A172 (cell line): Measurements from ENCODE around the gene PLEKHA6. TPM values are rescaled to one million over a fixed set of nuclear protein-coding genes. Genes with fewer than 3 reads are reported as not detected.
"Not testable (repeated sequence)": the region's sequence is repeated elsewhere in the genome, so short reads cannot be mapped to it uniquely, and the experiment has no call there.

Experiments used
- DNase-seq: peaks from one replicate; pipeline ENCODE4 v3.0.0-alpha.2; 2015; ENCODE audit warnings: low spot score
- total RNA-seq: library from RNA; depleted of rRNA; stranded (reverse); fragments of >200 nt; shearing (Covaris generic); gene quantifications from 2 replicates; pipeline ENCODE4 v1.2.3, GENCODE V29; 2014

PLEKHA6 gene
- total RNA-seq, 1 experiment from 2014 or later = 0.02 TPM

- DNase-seq = no peak
Measured at GRCh38 chr1:204261266-204261665, 98.5 kb downstream of the PLEKHA6 start.

DNA sequence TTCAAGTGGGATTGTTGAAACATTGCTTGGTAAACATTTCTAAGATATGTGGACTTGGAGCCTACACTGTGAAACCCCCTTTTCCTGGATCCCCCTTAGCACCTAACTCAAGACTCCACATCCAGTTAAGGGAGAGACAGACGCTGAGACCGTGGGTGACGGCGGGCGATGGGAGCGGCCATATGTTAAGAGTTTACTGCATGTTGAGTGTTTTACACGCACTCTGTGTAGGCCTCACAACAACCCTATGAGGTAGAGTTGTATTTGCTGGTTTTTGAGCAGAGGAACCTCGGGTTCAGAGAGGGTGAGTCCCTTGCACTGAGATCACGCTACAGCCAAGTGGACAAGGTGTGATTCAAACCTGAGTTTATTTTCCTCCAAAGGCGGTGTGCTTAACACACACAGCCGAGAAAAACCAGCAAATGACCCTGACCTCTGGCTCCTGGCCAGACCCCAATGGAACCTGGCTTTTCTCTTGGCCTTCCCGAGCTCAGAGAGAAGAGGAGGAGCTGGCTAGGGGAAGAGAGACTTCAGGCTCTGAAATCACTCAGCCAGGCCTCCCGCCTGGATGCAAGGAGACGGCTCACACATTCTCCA lies 99.0 kb downstream of the PLEKHA6 start:
- no peak for DNase-seq

DNA sequence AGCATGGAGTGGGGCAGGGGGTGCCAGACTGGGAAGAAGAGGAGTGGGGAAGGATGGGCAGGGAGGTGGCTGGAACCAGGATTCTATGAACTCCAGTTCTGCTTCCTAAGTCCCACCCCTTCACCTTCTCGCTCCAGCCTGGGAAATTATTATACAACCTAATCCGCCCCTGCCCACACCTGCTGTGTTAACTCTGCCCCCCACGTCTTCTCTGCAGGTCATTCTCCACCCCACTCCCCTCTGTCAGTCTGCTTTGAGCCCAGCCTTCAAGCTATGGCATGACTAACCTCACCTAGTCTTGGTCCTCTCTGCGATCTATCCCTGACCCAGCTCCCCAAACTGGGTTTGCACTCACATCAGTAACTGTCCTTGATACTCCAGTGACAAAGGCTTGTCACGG lies 99.9 kb downstream of the PLEKHA6 start:
- DNase-seq = no peak

DNA sequence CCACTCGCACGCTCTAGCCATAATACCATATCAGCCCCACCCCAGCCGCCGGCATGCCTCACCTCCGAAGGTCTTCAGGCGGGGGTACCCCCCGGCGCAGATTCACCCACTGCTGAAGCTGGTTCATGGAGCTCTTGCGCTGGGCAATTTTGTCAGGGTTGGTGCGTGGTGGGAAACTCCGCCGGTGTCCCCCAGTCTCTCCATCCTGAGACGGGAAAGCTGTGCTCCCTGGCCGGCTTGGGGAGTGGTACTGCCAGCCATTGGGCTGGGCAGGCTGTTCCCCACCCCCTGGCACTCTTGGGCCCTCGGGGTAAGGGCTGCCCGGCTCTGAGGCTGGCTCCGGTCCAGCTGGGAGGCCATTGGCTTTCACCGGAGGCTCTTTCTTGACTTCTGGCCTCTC lies 100.5 kb downstream of the PLEKHA6 start:
- no peak for DNase-seq

DNA sequence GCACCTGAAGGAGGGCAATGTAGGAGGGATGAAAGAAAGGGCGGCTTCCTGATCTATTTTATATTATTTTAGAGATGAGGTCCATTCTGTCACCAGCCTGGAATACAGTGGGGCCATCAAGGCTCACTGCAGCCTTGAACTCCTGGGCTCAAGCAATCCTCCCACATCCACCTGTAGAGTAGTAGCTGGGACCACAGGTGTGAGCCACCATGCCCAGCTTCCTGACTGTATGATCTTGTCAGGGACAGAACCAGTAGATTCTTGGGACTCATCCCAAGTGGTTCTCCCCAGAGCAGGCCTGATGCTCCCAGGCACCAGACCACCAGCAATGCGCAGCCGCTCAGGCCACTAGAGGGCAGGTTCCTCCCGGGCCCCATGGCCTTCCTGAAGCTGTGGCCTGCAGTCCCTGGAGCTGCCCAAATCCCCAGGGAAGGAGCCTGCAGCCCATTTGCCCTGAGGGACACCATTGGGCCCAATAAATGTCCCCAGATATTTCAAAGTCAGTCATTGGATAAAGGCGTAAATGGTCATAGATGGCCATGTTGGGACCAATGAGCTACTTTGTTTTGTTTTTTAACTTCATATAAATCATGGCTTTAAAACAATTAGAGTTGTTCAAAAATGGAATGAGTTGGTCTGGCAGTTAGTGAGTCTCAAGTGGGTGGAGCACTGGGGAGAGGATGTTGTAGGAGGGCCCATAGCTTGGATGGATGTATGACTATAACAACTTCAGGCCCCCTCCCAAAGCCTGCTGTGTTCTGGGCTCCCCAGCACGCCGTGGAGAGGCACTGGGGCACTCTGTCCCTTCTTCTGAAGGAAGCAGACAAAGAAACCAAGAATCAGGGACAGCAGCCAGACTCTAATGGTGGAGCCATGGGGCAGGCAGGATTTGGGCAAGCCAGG lies 101.3 kb downstream of the PLEKHA6 start:
- DNase-seq = peak; percentile 70

GRCh38 chr1:204257446-204257845 lies 102.3 kb downstream of the PLEKHA6 start:
- DNase-seq = no peak

GRCh38 chr1:204256531-204256930 lies 103.2 kb downstream of the PLEKHA6 start:
- no peak for DNase-seq

DNA sequence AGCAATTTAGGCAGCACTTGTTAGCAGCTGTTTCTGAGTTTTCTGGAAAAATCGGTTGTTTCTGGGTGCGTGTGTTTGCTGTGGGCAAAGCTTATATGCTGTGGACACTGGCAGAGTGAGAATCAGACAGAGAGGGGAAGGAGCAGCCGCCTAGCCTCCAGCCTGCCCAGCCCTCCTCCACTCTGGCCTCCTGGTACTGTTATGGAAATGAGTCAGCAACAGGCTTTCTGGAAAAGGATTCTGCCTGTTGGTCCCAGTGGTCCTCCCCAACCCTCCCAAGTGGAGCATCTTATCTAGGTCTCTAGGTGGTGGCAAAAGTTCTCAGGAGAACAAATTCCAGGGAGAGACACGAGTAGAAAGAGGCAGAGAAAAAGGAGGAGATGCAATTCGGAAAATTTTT lies 103.8 kb downstream of the PLEKHA6 start:
- DNase-seq = peak; percentile 29

DNA sequence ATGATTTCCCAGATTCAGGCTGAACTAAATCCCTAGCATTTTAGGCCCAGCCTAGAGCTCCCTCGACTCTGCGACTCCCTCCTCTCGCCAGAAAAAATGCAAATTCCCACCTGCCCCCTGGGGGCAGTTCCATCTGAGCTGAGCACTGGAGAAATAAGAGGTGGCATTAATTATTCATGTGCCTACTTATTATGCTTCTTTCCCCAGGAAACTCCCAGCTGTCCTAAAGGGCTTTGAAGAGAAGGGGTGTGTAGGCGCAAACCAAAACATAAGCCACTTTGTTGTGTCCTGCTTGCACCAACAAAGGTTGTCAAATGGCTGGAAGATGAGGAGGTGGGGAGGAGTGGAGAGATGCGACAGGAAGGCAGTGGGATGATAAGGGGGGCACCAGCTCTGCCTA lies 104.5 kb downstream of the PLEKHA6 start:
- no peak for DNase-seq

DNA sequence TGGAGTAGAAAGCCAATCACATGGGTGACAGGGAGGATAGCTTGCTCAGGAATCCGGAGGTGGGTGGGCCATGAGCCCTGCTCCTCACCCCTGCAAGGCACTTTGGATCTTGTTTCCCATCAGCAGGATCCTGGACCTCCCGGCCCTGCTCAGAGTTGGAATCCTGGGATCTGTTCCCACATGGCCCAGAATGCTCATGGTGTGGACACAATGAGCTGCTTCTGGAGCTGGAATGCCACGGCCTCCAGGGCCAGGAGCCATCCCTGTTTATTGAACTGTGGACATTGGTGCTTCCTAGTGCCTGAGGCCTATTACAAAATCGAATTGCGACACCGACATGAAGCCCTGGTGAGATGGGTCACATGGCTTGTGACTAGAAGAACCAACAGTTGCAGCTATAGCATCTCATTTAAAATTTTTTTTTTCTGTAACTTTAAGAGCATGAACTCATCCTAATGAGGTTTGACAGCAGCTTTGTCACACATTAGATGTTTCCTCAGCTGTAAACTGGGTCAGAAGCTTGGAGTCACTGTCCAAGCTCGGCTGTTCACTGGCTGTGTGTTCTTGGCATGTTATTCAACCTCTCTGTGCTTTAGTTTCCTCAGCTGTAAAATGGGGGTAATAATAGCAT lies 105.6 kb downstream of the PLEKHA6 start:
- no peak for DNase-seq

- DNase-seq = no peak
Measured at GRCh38 chr1:204251926-204252689, 107.6 kb downstream of the PLEKHA6 start.

DNA sequence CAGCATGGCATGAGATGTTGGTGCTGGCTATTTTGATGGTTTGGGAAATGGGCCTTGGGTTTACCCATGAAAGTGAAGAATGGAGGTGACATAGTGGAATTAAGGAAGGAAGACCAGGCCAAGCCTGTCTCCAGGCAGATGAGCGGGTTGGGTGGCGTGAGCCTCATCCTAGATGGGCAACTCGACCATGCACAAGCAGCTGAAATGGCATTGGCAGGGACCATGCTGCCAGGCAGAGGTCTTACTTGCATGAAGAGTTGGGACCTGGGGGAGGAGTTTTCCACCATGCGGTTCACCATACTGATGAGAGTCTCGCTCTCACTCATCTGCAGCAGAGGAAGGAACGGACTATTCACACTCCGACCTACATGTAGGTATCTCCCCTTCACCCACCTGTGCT lies 108.4 kb downstream of the PLEKHA6 start:
- no peak for DNase-seq

DNA sequence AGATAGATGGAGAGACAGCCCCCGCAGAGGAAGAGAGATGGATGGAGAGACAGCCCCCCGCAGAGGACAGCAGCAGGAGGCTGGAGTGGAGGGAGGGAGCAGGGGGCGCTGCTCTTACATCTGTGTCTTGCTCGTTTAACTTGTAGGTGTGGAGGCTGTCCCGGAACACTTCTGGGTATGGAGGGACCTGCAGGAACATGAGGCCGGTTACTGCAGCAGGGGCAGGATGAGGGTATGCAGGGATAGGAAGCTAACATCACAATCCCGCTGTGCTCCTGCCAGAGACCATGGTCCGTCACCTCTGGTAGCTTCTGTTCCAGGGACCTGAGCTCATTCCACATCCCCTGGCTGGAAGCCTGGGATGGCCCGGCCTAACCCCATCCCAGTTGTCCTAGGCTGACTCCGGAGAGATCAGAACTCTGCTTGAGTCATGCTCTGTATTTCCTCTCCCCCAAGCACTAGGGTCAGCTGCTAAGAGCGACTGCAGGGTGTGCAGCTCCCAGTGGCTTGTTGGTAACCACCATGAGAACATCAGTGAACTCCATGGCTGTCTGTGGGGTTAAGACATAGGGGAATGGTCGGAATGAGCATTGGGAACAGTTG lies 109.2 kb downstream of the PLEKHA6 start:
- DNase-seq = no peak

- DNase-seq = no peak
Measured at GRCh38 chr1:204249736-204250427, 109.8 kb downstream of the PLEKHA6 start.

- no peak for DNase-seq
Measured at GRCh38 chr1:204248954-204249353, 110.8 kb downstream of the PLEKHA6 start.

- DNase-seq = no peak
Measured at GRCh38 chr1:204246876-204247275, 112.9 kb downstream of the PLEKHA6 start.

DNA sequence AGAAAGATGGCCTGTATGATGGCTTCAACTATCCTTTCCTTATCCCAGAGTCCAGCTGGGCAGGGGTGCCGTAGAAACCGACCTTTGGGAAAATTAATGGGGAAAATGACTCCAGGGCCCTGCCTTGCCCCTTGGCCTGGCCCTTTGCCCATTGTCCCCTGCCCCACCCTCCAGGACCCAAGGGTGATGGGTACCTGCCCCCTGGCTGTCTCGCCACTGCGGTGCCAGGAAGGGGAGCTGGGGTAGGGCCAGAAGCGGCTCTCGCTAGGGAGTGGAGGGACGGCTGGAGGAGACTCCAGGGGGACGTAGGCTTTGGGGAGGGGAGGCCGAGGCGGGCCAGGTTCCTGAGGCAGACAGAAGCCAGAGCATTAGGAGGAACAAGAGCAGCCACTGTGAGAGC lies 116.8 kb downstream of the PLEKHA6 start:
- no peak for DNase-seq

- no peak for DNase-seq
Measured at GRCh38 chr1:204241914-204242313, 117.8 kb downstream of the PLEKHA6 start.

GRCh38 chr1:204241050-204241449 lies 118.7 kb downstream of the PLEKHA6 start:
- no peak for DNase-seq

DNA sequence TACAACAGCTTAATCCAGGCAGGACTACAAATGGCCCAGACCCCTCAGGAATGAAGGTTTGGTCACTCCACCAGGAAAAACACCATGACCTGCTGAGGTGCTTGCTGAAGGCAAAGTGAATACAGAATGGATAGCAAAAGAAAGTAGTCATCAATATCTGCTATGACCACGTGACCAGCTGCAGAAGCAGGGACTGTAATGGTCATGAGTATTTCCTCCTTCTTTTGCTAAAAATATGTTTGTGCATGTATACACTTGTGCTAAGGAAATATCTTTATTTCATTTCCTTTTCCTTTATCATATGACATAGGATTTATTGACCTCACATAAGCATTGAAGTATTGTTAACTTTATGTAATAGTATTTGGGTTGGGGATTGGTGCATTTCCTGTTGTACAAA lies 119.5 kb downstream of the PLEKHA6 start:
- no peak for DNase-seq

DNA sequence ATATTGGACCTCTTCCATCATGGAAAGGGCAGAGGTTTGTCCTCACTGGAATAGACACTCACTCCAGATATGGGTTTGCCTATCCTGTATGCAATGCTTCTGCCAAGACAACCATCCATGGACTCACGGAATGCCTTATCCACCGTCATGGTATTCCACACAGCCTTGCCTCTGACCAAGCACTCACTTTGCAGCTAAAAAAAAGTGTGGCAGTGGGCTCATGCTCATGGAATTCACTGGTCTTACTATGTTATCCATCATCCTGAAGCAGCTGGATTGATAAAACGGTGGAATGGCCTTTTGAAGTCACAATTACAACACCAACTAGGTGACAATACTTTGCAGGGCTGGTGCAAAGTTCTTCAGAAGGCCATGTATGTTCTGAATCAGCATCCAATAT lies 120.3 kb downstream of the PLEKHA6 start:
- not testable (repeated sequence) for DNase-seq
